PC-3 (cell line): ENCODE results near the gene ARHGAP32. TPM values are rescaled to one million over a fixed set of nuclear protein-coding genes. Genes with fewer than 3 reads are reported as not detected.

Source experiments
- ATAC-seq: fragments of 200-7000 bp; cut with Tn5 transposase; 2 replicates; pipeline ENCODE4 v1.9.1; 2020; ENCODE audit warnings: mild to moderate bottlenecking, moderate library complexity
- BruUV-seq: library from RNA; stranded (reverse); fragments of 400-500 nt; replicated peaks from 2 replicates; lab custom pipeline; 2021; lab: Mats Ljungman, UMichigan
- CTCF ChIA-PET: fragments of 300-600 bp; sonication (Branson Sonifier 250); formaldehyde crosslinking; loops from one replicate; lab custom pipeline; 2022; ENCODE audit warnings: antibody characterized with exemption; lab: Charles Lee
- POLR2A ChIA-PET: fragments of 300-600 bp; sonication (Branson Sonifier 250); formaldehyde crosslinking; loops from one replicate; lab custom pipeline; 2022; ENCODE audit warnings: antibody characterized with exemption; ENCODE audit not compliant: unreplicated experiment; lab: Charles Lee
- DNase-seq: peaks from one replicate; pipeline ENCODE4 v3.0.0-alpha.2; 2015
- H2AFZ ChIP-seq: fragments of 300-600 bp; sonication (generic); 2 replicates; pipeline ENCODE4 v1.6.0; 2016; ENCODE audit warnings: antibody characterized with exemption, low read length
- H3F3A ChIP-seq: fragments of 300-600 bp; sonication (generic); one replicate; pipeline ENCODE4 v1.6.0; 2017; ENCODE audit warnings: antibody characterized with exemption, low read length, control low read depth, mild to moderate bottlenecking; ENCODE audit not compliant: unreplicated experiment
- H3K27ac ChIP-seq: fragments of 300-600 bp; sonication (generic); 2 replicates; pipeline ENCODE4 v1.5.1; 2016; ENCODE audit warnings: mild to moderate bottlenecking, low read length
- H3K27me3 ChIP-seq: fragments of 300-600 bp; sonication (generic); 2 replicates; pipeline ENCODE4 v1.6.1; 2016; ENCODE audit warnings: low read length, mixed read lengths
- H3K36me3 ChIP-seq: fragments of 300-600 bp; sonication (generic); 2 replicates; pipeline ENCODE4 v1.6.1; 2016; ENCODE audit warnings: low read depth, mixed run types, low read length, mixed read lengths
- H3K4me1 ChIP-seq: fragments of 300-600 bp; sonication (generic); 2 replicates; pipeline ENCODE4 v1.5.1; 2016; ENCODE audit warnings: low read length; ENCODE audit not compliant: insufficient read depth
- H3K4me2 ChIP-seq: fragments of 300-600 bp; sonication (generic); 2 replicates; pipeline ENCODE4 v1.6.0; 2016; ENCODE audit warnings: low read length
- H3K4me3 ChIP-seq: fragments of 300-600 bp; sonication (generic); 2 replicates; pipeline ENCODE4 v1.5.1; 2016; ENCODE audit warnings: mild to moderate bottlenecking, low read length, mixed read lengths
- H3K79me2 ChIP-seq: fragments of 300-600 bp; sonication (generic); 2 replicates; pipeline ENCODE4 v1.6.1; 2017; ENCODE audit warnings: low read length, mixed read lengths
- H3K9ac ChIP-seq: fragments of 300-600 bp; sonication (generic); 2 replicates; pipeline ENCODE4 v1.6.0; 2016; ENCODE audit warnings: mild to moderate bottlenecking, low read length
- H3K9me2 ChIP-seq: fragments of 300-600 bp; sonication (generic); replicated peaks from 2 replicates; pipeline ENCODE4 v1.6.1; 2016; ENCODE audit warnings: mixed run types, low read length, mixed read lengths
- H3K9me3 ChIP-seq: fragments of 300-600 bp; sonication (generic); 2 replicates; pipeline ENCODE4 v1.6.1; 2016; ENCODE audit warnings: low read length, mixed read lengths
- H4K20me1 ChIP-seq: fragments of 300-600 bp; sonication (generic); 2 replicates; pipeline ENCODE4 v1.6.1; 2016; ENCODE audit warnings: low read length, mixed read lengths
- EZH2 ChIP-seq: fragments of 300-600 bp; sonication (generic); IDR thresholded peaks from one replicate; pipeline ENCODE4 v1.6.1; 2017; ENCODE audit warnings: antibody characterized with exemption, mild to moderate bottlenecking, low read length; ENCODE audit not compliant: unreplicated experiment
- EZH2phosphoT487 ChIP-seq: fragments of 300-600 bp; sonication (generic); IDR thresholded peaks from 2 replicates; pipeline ENCODE4 v1.6.1; 2018; ENCODE audit warnings: mild to moderate bottlenecking, antibody characterized with exemption, low read length, borderline replicate concordance
- intact Hi-C: fragments of 100-400 bp; cut with micrococcal nuclease; formaldehyde crosslinking; loops from 2 replicates; pipeline ENCODE4 v1.9.0; 2023
- total RNA-seq: library from RNA; depleted of rRNA; stranded (reverse); fragments of >200 nt; gene quantifications from 2 replicates; pipeline ENCODE4 v1.2.3, GENCODE V29; 2014
- TF ChIP-seq, protein P1 (sequence below): fragments of 300-600 bp; sonication (generic); conservative IDR thresholded peaks from 2 replicates; pipeline ENCODE4 v1.5.1; 2017; ENCODE audit warnings: antibody characterized with exemption, low read depth, mild to moderate bottlenecking, low read length

Gene ARHGAP32
- total RNA-seq, 1 experiment from 2014 or later = 13.7 TPM

DNA sequence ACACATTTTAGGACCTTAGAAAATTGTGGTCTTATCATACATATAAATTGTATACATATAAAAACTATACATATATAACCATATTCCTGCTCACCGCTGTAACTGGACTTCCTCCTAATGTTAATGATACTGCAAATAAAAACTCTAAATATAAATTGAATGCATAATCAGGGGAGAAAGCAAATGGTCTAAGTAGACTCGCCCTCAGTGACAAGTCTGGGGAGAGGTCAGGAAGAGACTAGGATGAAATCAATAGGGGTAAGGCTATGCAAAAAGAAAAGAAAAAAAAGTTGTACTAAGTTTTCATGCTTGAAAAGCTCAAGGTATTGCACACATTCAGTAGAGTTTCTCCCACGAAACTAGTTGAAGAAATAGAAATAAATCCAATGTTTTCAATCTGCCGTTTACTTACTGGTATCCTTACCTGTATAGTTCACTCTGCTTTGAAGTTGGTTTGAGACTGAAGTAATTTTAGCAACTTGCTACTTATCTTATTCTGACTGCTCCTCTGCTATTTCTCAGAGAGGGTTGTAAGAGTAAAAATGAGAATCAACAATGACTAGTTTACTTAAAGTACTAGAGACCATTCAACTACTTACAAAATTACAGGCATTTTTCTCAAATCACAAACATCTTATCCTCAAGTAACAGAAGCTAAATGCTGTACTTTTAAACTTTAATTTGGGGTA, 12.2 kb upstream of the ARHGAP32 start:
- H3K36me3 ChIP-seq = no peaks in the 10 kb centered on the region
- no peak overlapping the region for H3K27ac ChIP-seq
- ATAC-seq (no peak), DNase-seq (no peak)
- TF ChIP-seq EZH2phosphoT487 (no peak), EZH2 (no peak)
- TF ChIP-seq, protein P1, sequence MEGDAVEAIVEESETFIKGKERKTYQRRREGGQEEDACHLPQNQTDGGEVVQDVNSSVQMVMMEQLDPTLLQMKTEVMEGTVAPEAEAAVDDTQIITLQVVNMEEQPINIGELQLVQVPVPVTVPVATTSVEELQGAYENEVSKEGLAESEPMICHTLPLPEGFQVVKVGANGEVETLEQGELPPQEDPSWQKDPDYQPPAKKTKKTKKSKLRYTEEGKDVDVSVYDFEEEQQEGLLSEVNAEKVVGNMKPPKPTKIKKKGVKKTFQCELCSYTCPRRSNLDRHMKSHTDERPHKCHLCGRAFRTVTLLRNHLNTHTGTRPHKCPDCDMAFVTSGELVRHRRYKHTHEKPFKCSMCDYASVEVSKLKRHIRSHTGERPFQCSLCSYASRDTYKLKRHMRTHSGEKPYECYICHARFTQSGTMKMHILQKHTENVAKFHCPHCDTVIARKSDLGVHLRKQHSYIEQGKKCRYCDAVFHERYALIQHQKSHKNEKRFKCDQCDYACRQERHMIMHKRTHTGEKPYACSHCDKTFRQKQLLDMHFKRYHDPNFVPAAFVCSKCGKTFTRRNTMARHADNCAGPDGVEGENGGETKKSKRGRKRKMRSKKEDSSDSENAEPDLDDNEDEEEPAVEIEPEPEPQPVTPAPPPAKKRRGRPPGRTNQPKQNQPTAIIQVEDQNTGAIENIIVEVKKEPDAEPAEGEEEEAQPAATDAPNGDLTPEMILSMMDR = no peak
- no TSS peak for BruUV-seq
- ChIA-PET CTCF (no interaction called here), POLR2A (no interaction called here)
- intact Hi-C loops = no loop called here
- no peaks in the 10 kb centered on the region for H3K4me1 ChIP-seq
- no peaks in the 10 kb centered on the region for H3K9me3 ChIP-seq
- no peaks in the 10 kb centered on the region for H3K27me3 ChIP-seq
- no peaks in the 10 kb centered on the region for H3K79me2 ChIP-seq
- no peak overlapping the region for H3K4me3 ChIP-seq
- no peak overlapping the region for H3K9ac ChIP-seq
- H3F3A ChIP-seq = no peaks in the 10 kb centered on the region
- no peaks in the 10 kb centered on the region for H4K20me1 ChIP-seq
- H3K9me2 ChIP-seq = no peaks in the 10 kb centered on the region
- no peak overlapping the region for H2AFZ ChIP-seq
- H3K4me2 ChIP-seq = no peak overlapping the region

DNA sequence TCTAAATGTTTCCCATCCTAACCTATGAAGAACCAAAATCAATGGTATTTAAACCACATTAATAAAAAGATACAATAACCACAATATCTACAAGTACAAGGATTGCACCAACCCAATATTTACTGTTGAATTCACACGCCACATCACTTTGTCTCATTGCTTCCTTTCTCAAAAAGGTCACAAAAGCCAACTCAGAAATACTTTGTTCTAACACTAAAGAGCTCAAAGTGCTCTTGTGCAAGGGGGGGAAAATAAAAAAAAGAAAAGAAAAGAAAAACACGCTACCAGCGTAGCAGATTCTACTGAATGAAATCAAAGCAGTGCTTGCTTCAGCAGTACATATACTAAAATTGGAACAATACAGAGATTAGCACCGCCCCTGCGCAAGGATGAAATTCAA, 10.5 kb upstream of the ARHGAP32 start:
- Histone ChIP-seq H4K20me1 (no peaks in the 10 kb centered on the region), H3K27me3 (no peaks in the 10 kb centered on the region), H3K4me2 (no peak overlapping the region), H3K9ac (no peak overlapping the region), H3K4me1 (no peaks in the 10 kb centered on the region), H3K36me3 (no peaks in the 10 kb centered on the region), H3K27ac (no peak overlapping the region), H3K79me2 (no peaks in the 10 kb centered on the region), H3K9me2 (no peaks in the 10 kb centered on the region), H2AFZ (no peak overlapping the region), H3K4me3 (no peak overlapping the region), H3K9me3 (no peaks in the 10 kb centered on the region), H3F3A (no peaks in the 10 kb centered on the region)
- ChIA-PET CTCF (no interaction called here), POLR2A (no interaction called here)
- TF ChIP-seq, protein P1 = no peak
- TF ChIP-seq EZH2 (no peak), EZH2phosphoT487 (no peak)
- no peak for ATAC-seq
- no peak for DNase-seq
- BruUV-seq = no TSS peak
- intact Hi-C loops = no loop called here

DNA sequence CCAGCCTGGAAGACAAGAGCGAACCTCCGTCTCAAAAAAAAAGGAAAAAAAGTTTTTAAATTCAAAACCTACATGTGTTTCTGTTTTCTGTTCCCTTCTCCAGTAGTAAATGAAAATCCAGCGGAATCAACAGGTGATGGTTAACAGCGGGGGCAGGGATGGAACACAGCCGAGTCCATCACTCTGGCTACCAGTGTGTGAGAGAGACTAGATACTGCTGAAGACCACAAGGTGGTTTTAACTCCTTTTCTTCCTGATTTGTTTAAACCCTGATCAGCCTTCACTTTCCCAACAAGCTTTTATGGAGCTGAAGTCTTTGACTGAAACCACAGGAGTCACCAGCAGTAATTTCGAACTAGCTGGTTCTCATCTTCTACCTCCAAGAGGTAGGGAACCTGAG, 3.6 kb upstream of the ARHGAP32 start:
- H3F3A ChIP-seq = no peaks in the 10 kb centered on the region
- ChIA-PET CTCF (no interaction called here), POLR2A (no interaction called here)
- H3K4me1 ChIP-seq = peaks cover 17% of the 10 kb centered on the region
- DNase-seq (no peak), ATAC-seq (no peak)
- intact Hi-C loops = no loop called here
- no peaks in the 10 kb centered on the region for H3K27me3 ChIP-seq
- no peaks in the 10 kb centered on the region for H3K9me2 ChIP-seq
- H3K36me3 ChIP-seq = no peaks in the 10 kb centered on the region
- no peak overlapping the region for H3K4me3 ChIP-seq
- H3K4me2 ChIP-seq = no peak overlapping the region
- no peak overlapping the region for H3K27ac ChIP-seq
- no peaks in the 10 kb centered on the region for H4K20me1 ChIP-seq
- no peak overlapping the region for H2AFZ ChIP-seq
- H3K79me2 ChIP-seq = no peaks in the 10 kb centered on the region
- no TSS peak for BruUV-seq
- no peaks in the 10 kb centered on the region for H3K9me3 ChIP-seq
- no peak for TF ChIP-seq EZH2
- TF ChIP-seq, protein P1 = no peak
- TF ChIP-seq EZH2phosphoT487 = no peak
- H3K9ac ChIP-seq = no peak overlapping the region
